ENCODE results near the gene ELMOD2.

- TF ChIP-seq CTCF (IDR thresholded peaks at IDR 0.05) (no peak), POLR2A (IDR thresholded peaks at IDR 0.05) (no peak)
Measured at GRCh38 chr4:140483445-140483844, 40.5 kb upstream of the ELMOD2 start.
